HL-60/S4 treated with retinoic acid at 250 ng/mL for 4 days and 3 days (cell line): ENCODE results near the gene LRGUK.

Experiments
- in situ Hi-C: fragments of 300-500 bp; cut with MboI; formaldehyde crosslinking; loops from 2 replicates; pipeline ENCODE4 v1.7.0; 2022; ENCODE audit warnings: low sequenced_read_pairs

The LRGUK gene

GRCh38 chr7:134126596-134126965, 559 bp upstream of the LRGUK start:
- in situ Hi-C loops: no loop called here

DNA sequence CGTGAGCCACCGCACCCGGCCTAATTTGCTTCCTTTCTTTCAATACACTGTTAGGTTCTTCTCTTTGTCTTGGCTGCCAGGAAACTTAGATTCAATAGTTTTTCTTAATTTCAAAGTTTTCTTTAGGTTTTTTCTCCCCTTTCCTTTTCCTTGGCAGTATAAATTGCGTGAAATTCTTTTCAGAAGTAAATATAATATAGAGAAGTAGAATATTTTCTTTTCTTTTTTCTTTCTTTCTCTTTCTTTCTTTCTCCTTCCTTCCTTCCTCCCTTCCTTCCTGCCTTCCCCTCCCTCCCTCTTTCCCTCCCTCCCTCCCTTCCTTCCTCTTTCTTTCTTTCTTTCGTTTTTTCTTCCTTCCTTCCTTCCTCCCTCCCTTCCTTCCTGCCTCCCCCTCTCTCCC, 1.7 kb downstream of the LRGUK start:
- in situ Hi-C loops: no loop called here

GRCh38 chr7:134129856-134130523, 2.9 kb downstream of the LRGUK start:
- in situ Hi-C loops: no loop called here

DNA sequence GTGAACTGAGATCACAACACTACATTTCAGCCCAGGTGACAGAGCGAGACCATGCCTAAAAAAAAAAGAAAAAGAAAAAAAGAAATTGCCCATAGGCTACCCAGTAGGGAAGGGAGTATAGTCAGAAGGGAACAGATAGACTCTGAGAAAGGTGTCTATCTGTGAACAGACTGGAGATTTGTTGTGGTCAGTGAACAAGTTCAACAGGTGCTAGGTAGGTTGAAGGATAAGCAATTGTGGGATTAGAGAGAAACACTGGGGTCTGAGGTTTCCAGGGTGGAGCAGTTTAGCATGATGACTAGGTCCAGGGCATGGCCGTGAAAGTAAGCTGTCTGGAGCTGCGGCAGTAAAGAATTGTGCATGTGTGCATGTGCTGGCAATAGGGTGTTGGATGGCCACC, 6.9 kb downstream of the LRGUK start:
- in situ Hi-C loops: no loop called here

- in situ Hi-C loops: no loop called here
These were observed 14.0 kb downstream of the LRGUK start for GRCh38 chr7:134140889-134141867.

DNA sequence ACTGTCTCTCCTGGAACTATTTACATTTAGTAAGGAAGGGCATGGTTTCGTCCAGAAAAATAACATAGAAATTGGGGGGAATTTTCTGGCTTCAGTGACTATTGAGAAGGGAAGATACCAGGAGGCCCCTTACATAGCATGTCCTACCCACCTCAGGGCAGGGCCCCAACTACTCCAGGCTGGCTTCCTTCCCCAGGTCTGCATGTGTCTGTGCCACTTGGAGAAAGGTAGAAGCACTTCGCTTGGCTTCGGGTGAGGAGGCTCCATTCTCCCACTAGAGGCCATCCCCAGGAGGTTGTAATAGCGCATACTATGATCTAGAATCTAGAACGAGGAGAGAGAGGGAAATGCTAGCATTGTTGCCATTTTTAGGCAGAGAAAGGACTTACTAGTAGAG, 14.7 kb downstream of the LRGUK start:
- in situ Hi-C loops: no loop called here

DNA sequence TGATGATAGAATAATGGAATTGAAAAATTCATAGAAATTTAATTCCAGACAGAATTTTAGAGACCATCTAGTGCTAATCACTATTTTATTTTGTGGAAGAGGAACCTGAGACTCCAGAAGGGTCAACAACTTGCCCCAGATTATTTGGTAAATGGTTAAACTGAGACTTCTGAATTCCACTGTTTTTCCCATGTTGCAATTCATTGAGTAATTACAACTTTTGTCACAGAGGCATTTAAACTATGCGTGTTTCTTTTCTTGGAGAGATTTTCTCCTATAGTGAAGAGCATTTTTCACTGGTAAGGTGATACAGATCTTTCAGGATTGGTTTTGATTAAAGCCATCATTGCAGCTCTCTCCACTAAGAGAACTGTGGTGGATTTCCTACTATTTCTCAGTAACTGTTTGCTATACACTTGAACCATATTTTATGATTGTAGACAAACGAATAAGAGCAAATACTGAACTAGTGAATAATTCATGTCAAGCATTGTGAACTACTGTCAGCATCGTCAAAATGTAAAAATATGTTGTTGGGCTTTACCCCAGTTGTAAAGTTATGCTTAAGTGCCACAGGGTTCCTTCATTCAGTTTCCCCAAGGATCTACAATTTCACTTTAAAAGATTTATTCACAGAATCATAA, 26.5 kb downstream of the LRGUK start:
- in situ Hi-C loops: no loop called here

DNA sequence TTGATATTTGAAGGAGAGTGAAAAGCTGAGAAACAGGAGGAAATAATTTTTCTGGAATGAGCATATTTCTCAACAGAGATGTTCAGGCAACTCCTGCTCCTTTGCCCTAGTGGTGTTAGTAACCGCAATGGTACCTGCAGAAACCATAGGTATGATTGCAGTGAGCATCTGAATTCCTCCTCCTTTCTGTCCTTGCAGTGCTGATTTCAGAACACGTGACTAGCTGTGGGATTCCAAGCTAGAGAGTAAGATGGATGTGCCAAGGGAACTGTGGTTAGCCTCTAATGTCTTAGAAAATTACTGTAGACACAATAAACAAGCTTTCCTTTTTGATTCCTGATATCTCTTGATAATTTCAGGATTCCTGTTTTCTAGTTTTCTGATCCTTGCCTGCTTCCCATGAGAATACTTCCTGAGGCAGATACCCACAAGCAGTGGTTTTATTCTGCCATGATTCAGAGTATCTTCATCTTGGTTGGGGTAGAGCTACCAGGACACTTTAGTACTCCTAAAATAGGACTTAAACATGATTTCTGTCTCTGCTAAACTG, 27.5 kb downstream of the LRGUK start:
- in situ Hi-C loops: no loop called here

DNA sequence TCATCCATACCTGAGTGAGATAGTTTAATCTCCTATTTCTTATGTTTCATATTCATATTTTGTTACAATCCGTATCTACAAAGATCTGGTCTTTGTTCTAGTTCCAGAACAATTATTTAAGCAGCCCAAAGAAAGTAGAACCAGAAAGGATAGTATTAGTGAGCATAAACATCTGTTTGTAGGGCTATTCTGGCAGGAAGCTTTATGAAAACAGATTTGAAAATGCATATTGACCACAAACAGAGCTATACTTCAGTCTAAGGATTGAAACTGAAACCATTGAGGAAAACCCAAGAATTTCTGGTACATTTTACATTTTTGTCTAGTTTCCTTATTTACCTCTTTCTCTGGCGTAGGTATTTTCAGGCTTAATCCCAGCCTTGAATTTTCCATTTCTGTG, 28.1 kb downstream of the LRGUK start:
- in situ Hi-C loops: no loop called here

- in situ Hi-C loops: no loop called here
These were observed 28.7 kb downstream of the LRGUK start for GRCh38 chr7:134155871-134156270.

GRCh38 chr7:134165252-134165651, 38.1 kb downstream of the LRGUK start:
- in situ Hi-C loops: no loop called here

DNA sequence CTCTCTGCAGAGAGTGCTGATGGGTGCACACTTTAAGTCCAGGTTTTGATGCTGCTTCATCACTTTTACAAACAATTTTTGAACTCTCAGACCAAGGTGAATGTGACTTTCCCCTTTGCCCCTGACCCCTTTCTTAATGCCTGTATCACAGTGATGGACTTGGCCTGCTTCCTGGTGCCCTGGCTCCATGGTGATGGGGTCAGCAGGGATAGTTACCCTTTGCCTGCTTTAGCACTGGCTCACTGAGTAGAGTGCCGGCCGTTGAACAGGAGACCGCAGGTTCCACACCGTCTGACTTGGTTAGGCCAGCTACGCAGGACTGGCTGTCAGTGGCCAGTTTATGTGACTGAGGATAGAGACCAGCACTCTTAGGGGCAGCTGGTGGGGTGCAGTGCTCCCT, 40.1 kb downstream of the LRGUK start:
- in situ Hi-C loops: no loop called here

GRCh38 chr7:134167841-134168240, 40.7 kb downstream of the LRGUK start:
- in situ Hi-C loops: no loop called here

DNA sequence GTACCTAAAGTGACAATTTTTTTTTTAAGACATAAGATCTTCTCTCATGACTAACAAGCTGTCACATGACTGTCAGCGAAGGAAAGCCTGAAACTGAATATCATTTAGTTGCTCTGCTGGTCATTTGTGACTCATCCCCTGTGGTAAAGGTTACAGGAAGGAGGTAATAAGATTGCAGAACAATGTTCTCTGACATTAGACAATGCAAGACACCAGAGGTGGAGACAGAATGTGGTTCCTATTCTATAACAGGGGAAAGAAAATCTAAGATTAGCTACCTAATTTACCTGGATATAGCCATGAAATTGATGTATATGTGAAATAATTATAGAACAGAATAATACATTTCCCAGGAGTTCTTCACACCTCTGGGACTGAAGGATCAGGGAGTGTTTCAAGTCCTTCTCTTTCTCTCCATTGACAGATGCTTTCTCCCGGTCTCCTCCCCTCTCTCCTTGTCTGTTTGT, 47.7 kb downstream of the LRGUK start:
- in situ Hi-C loops: no loop called here

DNA sequence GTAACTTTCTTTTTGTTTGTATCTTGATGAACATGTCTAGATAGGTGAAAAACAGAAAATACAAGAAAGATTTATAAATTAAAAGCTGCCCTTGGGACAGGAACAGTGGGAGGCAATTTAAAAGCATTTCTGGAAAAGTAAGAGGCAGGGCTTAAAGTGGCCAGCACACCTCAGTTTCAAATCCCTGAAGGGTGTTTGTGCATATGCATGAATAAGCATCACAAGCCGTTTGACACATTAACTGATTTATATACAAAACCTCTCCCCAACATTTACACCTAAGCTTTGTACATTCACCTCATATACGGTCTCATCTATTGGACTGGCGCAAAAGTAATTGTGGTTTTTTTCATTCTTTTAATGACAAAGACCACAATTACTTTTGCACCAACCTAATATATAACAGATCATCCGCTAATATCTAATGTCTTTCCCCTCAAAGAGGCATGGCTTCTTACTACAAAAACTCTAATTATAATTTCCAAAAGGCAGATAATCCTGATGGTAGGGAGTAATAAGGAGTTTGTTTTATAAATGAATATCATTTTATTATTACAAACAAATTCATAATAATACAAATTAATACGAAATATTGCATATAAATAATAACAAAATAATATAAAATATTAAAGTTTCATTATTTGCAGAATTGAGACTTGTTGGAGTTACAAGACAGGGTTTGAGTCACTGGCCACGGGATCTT, 48.3 kb downstream of the LRGUK start:
- in situ Hi-C loops: no loop called here

DNA sequence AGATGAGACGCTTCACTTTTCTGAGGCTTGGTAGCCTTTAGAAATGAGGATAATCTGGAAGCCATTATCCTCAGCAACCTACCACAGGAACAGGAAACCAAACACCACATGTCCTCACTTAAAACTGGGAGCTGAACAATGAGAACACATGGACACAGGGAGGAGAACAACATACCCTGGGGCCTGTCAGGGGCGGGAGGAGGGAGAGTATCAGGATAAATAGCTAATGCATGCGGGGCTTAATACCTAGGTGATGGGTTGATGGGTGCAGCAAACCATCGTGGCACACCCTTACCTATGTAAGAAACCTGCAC, 48.9 kb downstream of the LRGUK start:
- in situ Hi-C loops: no loop called here

GRCh38 chr7:134179036-134180011, 52.2 kb downstream of the LRGUK start:
- in situ Hi-C loops: no loop called here

DNA sequence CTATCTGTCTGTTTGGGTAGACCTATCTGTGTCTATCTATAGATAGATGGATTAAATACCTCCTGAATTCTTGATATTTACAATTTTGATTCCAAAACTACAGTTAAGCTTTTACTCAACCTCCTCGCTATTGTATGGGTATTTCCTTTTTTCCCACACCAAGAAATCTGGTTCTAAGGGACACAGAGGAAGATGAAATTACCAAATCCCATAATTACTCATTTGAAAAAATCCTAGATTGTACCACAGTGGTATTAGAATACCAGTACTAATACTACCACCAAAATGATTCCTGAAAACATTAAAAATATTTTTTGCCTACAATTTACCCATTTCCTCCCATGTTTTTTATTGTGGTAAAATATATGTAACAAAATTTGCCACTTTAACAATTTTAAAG, 53.2 kb downstream of the LRGUK start:
- in situ Hi-C loops: no loop called here

DNA sequence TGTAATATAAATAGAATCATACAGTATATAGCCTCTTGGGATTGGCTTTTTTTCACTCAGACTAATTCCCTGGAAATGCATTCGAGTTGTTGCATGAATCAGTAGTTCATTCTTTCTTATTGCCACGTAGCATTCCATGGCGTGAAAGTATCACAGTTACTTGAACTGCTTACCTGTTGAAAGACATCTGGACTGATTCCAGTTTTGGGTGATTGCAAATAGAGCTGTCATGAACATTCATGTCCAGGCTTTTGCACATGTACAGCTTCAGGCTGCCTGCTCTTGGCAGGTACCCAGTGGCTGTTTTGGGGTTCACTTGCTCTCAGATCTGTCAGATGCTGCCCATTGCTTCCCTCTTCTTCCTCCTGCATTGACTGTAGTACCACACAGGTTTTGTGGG, 54.9 kb downstream of the LRGUK start:
- in situ Hi-C loops: no loop called here

- in situ Hi-C loops: no loop called here
These were observed 57.6 kb downstream of the LRGUK start for GRCh38 chr7:134184767-134185166.
